GM11168 (cell line): ENCODE results near the gene ZNF593OS.

ENCODE experiments used
- in situ Hi-C: fragments of 300-500 bp; cut with MboI; formaldehyde crosslinking; loops from one replicate; pipeline ENCODE4 v1.12.0; 2022; ENCODE audit warnings: low sequenced_read_pairs; ENCODE audit not compliant: unreplicated experiment

ZNF593OS gene

DNA sequence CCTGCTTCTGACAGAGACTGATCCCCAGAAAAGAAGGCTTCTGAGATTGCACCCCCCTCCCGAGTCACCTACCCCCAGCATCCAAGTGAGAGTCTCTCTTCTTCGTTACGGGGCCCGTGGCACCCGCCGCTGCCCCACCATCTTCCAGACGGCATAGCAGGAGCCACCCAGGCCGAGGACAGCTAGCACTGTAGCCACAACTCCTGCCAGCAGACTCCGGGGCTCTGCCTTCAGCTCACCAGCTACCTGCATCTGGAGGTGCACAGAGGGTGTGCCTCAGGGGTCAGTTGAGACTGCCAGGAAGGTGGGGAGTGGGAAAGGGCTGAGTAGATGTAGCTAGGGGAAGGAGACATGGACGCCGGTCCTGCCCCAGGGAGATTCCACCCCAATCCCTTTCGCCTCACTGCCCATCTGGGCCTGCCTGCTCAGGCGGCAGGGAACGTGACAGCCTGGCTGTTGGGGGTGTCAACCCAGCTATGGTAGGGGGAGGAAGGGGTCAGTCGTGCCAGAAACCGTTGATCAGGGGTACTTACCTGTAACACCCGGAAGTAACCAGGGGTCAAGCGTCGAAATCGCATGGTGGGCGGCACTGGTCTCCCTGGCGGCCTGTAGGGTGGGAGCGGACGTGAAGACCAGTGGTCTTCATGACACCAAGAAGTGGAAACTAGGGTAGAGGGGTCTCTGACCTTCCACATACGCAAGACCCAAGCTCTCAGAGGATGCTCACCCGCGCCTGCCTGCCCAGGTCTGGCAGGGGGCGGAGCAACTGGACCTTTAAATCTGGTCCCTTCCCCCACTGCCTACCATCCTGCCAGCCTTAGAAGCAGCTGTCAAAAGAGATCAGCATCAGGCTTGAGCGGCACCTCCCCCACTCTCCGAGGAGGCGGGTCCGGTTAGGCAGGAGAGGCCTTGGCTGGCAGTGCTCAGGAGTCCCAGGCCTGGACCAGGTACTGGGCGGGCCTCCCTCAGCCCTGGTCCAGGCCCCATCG, at the start of gene ZNF593OS:
Gene ZNF593OS, minus strand, starts transcription at position 749 of the 989 bp plus-strand sequence. Its CDS starts 171 bp downstream, at position 578.
- in situ Hi-C loops = no loop called here

GRCh38 chr1:26221094-26221493, 49.5 kb upstream of the ZNF593OS start:
- in situ Hi-C loops = no loop called here

GRCh38 chr1:26220199-26220912, 48.7 kb upstream of the ZNF593OS start:
- in situ Hi-C loops = no loop called here

GRCh38 chr1:26218906-26219494, 47.4 kb upstream of the ZNF593OS start:
- in situ Hi-C loops = no loop called here

- in situ Hi-C loops = no loop called here
Measured at GRCh38 chr1:26215246-26215645, 43.6 kb upstream of the ZNF593OS start.

- in situ Hi-C loops = no loop called here
Measured at GRCh38 chr1:26213335-26213905, 41.8 kb upstream of the ZNF593OS start.

- in situ Hi-C loops = no loop called here
Measured at GRCh38 chr1:26212726-26213125, 41.1 kb upstream of the ZNF593OS start.

- in situ Hi-C loops = no loop called here
Measured at GRCh38 chr1:26210147-26210870, 38.7 kb upstream of the ZNF593OS start.

DNA sequence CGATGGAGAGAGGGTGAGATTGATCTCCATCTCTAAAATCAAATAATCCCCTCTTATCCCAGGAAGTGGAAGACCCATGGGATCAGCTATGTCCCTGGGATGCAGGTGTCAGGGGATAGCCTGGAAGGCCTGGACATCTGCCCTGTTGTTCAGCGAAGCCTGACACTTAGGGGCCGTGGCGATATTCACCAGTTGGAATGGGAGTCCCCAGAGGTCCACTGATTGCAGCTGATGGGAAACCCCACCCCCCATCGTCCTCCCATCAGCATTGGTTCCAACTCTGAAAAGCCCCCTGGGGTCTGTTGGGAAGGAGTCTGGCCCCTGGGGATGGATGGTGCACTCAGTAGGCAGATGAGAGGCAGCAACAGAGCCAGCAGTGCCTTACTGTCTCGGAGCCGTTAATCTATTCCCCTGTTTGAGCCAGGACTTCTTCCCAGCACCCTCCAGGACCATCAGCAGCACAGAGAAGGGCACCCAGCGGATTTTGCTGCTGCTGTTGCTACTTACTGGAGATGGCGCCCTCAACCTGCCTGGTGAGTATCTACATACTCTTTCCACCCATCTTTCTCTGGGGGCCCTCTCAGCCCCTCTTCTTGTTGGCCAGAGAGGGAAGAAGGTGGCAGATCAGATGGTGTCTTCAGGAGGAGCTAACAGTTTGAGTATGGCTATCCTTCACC, 32.1 kb upstream of the ZNF593OS start:
- in situ Hi-C loops = no loop called here

- in situ Hi-C loops = no loop called here
Measured at GRCh38 chr1:26200413-26200812, 28.8 kb upstream of the ZNF593OS start.

DNA sequence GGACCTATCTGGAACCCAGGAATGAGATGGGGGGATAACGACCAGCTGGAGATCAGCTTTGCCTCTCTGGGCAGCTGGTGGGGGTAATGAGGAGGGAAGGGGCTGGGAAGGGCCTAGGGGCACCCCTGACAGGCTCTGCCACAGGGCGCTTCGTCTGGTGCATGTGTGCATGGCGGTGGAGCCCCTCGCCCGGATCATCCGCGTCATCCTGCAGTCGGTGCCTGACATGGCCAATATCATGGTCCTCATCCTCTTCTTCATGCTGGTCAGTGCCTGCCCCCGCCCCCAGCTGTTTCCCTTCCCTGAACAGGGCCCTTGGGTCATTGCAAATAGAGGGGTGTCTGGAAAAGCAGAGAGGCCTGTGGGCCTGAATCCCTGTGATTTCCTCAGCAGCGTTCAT, 26.2 kb upstream of the ZNF593OS start:
- in situ Hi-C loops = no loop called here

- in situ Hi-C loops = no loop called here
Measured at GRCh38 chr1:26197301-26197700, 25.7 kb upstream of the ZNF593OS start.

GRCh38 chr1:26195805-26196204, 24.2 kb upstream of the ZNF593OS start:
- in situ Hi-C loops = no loop called here

DNA sequence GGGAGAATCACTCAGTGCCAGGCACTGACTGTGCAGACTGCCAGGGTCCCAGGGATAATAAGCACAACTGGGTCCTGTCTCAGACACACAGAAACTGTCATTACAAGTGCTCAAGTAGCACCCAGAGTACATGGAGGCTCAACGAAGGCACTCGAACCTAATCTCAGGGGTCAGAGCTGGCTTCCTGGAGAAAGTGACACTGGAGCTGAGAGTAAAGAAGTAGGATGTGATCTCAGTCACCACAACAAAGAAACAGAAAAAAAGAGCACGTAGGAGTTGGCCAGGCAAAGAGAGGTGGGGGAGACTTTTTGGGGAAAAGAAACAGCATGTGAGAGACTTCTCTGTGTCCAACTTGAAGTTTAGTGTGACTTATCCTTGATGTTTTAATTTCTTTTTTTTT, 20.1 kb upstream of the ZNF593OS start:
- in situ Hi-C loops = no loop called here

GRCh38 chr1:26190373-26190987, 18.8 kb upstream of the ZNF593OS start, which contains the start of gene CATSPER4:
CATSPER4 (plus strand) TSS chr1:26190602; CDS start chr1:26190628, 26 bp downstream.
- in situ Hi-C loops = no loop called here

GRCh38 chr1:26189751-26190275, 18.2 kb upstream of the ZNF593OS start:
- in situ Hi-C loops = no loop called here

DNA sequence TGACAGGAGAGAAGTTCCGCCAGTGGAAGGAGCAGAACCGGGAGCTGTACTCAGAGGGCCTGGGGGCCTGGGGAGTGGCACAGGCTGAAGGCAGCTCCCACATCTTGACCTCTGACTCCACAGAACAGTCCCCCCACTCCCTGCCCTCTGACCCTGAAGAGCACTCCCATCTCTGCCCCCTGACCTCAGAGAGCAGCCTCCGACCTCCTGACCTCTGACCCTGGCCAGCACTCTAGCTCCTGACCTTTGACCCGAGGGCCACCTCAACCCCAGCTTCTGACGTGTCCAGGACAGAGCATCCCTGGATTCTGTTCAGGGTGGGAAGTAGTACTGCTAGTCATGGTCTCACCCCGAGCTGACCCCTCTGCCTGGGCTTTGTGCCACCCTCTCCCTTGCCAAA, 17.7 kb upstream of the ZNF593OS start:
- in situ Hi-C loops = no loop called here

DNA sequence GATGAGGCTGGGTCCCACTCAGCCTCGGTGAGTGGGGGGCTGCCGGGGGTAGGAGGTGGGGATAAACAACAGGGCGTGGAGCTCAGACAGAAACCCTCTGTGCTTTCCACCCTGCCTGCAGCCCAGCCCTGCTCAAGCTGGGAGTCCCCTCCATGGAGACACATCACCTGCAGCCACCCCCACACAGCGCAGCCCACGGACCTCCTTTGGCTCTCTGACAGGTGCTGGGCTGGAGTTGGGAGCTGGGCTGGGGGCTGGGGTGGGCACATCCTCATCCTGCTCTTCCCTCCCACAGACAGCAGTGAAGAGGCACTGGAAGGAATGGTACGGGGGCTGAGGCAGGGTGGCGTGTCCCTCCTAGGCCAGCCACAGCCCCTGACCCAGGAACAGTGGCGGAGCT, 16.8 kb upstream of the ZNF593OS start:
- in situ Hi-C loops = no loop called here

DNA sequence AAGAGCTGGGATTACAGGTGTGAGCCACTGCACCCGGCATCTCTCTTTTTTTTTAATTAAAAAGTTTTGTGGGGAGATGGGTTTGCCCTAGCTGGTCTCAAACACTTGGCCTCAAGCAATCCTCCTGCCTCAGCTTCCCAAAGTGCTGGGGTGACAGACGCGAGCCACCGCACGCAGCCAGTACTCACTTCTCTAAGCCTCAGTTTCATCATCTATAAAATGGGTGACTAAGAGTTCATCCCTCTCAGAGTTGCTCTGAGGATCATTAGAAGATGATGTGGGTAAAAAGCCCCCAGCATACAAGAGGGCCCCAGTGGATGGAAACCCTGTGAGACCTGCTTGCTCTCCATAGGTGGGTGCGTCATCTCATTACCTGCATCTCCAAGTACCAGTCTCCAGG, 16.2 kb upstream of the ZNF593OS start:
- in situ Hi-C loops = no loop called here
